ENCODE results near the gene EFNA5.

DNA sequence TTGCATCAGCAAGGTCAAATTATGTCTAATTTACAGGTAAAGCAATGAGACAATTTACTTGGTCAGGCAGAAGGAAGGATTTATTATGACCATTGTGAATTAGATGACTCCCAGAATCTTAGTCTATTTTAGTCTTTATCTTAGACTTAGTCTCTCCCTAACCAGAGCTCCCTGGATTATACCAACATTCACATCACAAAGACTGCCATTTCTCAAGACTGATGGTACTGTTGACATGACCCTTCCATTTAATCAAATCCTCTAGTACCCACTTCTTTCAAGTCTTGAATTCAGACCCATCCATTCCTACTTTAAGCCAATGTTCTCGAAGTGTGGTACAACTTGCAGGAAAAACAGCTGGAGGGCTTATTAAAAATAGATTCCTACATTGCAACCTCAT, 257.0 kb downstream of the EFNA5 start:
- TF ChIP-seq, protein P1, sequence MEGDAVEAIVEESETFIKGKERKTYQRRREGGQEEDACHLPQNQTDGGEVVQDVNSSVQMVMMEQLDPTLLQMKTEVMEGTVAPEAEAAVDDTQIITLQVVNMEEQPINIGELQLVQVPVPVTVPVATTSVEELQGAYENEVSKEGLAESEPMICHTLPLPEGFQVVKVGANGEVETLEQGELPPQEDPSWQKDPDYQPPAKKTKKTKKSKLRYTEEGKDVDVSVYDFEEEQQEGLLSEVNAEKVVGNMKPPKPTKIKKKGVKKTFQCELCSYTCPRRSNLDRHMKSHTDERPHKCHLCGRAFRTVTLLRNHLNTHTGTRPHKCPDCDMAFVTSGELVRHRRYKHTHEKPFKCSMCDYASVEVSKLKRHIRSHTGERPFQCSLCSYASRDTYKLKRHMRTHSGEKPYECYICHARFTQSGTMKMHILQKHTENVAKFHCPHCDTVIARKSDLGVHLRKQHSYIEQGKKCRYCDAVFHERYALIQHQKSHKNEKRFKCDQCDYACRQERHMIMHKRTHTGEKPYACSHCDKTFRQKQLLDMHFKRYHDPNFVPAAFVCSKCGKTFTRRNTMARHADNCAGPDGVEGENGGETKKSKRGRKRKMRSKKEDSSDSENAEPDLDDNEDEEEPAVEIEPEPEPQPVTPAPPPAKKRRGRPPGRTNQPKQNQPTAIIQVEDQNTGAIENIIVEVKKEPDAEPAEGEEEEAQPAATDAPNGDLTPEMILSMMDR (conservative IDR thresholded peaks at IDR 0.05) = no peak
- TF ChIP-seq EZH2 (IDR thresholded peaks at IDR 0.05; ENCODE audit: low read depth) = no peak

All from PC-9 (cell line).